Measurements from ENCODE around the gene ARSG. TPM values are rescaled to one million over a fixed set of nuclear protein-coding genes. Genes with fewer than 3 reads are reported as not detected.
"Not testable (repeated sequence)": the region's sequence is repeated elsewhere in the genome, so short reads cannot be mapped to it uniquely, and the experiment has no call there.

The ARSG gene
- total RNA-seq, 1 donor from 2014 or later: 4.9 TPM

DNA sequence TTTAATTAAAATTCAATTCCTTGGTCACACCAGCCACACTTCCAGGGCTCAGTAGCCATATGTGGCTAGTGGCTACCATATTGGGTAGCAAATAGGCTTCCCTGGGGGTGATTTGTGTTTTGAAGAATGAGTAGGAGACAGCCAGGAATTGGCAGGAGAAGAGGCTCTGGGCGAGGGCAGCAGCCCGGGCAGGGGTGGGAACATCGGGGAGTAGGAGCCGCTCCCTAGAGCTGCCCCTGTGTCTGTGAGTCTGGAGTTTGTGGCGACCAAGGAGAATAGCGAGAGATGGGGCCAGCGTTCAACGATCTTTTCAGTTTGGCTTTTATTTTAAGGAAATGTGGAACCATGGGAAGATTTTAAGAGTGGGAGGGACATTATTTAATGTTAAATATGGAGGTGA, 84.3 kb downstream of the ARSG start:
- no peak for DNase-seq (ENCODE audit: low read depth)

DNA sequence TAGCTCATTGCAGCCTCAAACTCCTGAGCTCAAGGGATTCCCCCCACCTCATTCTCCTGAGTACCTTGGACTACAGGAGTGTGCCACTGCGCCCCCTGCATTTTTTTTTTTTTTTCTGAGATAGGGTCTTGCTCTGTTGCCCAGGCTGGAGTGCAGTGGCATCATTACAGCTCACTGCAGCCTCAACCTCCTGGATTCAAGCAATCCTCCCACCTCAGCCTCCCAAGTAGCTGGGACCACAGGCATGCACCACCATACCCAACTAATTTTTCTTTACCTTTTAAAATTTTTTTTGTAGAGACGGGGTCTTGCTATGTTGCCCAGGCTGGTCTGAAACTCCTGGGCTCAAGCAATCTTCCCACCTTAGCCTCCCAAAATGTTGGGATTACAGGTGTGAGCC, 84.9 kb downstream of the ARSG start:
- DNase-seq (ENCODE audit: low read depth): not testable (repeated sequence)

- no peak for DNase-seq (ENCODE audit: low read depth)
These were observed 86.5 kb downstream of the ARSG start for GRCh38 chr17:68377771-68378267.

GRCh38 chr17:68378268-68379176, 87.2 kb downstream of the ARSG start:
- peak; percentile 71 for DNase-seq (ENCODE audit: low read depth)

DNA sequence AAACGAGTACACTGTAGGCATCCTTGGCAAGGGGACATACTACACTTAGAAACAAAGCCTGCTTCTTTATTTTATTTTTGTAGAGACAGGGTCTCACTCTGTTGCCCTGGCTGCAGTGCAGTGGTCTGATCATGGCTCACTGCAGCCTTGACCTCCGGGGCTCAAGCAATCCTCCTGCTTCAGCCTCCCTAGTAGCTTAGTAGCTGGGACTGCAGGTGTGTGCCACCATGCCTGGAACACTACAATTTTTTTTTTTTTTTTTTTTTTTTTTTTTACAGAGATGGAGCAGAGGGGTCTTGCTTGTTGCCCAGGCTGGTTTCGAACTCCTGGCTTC, 87.8 kb downstream of the ARSG start:
- DNase-seq (ENCODE audit: low read depth): no peak

DNA sequence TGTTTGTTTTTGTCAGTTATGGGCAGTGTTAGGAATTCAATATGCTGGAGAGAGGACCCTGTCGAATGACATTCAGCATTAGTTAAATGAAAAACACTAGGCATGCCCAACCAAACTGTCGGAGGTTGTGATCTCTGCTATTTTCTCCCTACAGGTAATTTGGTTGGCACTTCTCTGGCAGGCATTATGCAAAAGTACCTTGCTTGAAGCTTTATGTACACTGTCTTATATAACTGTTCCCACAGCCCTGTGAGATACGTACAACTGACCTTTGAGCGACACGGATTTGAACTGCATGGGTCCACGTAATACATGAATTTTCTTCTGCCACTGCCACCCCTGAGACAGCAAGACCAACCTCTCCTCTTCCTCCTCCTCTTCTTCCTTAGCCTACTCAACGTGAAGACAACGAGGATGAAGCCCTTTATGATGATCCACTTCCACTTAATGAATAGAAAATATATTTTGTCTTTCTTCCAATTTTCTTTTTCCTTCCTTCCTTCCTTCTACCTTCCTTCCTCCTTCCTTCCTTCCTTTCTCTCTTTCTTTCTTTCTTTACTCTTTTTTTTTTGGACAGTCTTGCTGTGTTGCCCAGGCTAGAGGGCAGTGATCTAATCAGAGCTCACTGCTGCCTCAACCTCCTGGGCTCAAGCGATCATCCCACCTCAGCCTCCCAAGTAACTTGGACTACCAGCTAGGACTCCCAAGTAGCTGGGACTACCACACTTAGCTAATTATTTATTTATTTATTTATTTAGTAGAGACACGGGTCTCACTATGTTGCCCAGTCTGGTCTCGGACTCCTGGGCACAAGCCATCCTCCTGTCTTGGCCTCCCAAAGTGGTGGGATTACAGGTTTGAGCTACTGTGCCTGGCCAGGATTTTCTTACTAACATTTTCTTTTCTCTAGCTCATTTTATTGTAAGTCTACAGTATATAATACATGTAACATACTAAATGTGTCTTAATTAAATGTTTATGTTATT, 88.7 kb downstream of the ARSG start:
- no peak for DNase-seq (ENCODE audit: low read depth)

DNA sequence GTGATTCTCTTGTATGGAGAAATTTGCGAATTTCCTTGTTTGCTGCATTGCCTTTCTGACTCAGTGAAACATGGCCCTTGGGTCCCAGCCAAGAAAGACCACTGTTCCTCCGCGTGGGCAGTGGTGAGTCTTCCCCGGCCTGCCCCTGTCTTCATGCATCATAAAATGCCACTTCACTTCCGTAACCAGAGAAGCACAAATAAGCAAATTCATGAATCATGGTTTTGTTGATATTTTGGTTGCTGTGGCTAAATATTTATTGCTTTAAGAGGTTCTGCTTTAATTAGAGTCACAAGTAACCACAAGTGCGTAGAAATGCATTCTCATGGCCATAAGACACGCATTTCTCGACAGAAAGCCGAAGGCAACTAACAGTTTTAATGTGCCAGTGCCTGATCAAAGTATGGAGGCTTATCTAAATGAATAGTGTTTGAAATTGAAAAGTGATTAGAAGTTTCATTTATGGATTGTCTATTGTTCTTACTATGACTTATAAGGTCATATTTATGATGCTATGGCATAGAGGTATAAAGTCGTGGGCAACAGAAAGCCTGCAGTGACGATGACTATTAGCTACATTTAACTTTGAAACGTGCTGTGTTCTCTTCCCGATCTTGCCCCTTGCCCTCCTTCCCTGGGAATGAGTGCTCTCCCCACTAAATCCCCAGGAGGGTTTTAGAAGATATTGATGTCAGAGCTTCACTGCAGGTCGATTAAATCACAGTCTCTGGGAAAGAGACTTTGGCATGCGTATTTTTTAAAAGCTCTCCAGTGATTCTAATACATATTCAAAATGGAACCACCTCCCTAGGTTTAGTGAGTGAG, 90.0 kb downstream of the ARSG start:
- peak; percentile 86 for DNase-seq (ENCODE audit: low read depth)

- no peak for DNase-seq (ENCODE audit: low read depth)
These were observed 91.3 kb downstream of the ARSG start for GRCh38 chr17:68382582-68383085.

DNA sequence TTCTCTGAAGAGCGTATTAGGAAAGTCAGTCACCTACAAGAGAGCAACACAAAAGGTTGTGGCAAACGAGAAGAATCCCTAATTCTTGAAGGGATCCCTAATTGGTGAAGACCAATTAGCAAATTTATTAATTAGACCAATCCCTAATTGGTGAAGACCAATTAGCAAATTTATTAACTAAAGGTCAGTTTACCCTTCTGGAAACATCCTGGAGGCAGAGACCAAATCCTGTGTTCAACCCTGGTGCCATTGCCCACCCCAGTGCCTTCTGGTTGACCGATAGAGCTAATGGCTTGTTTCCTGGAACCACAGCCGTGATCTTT, 91.8 kb downstream of the ARSG start:
- no peak for DNase-seq (ENCODE audit: low read depth)

- no peak for DNase-seq (ENCODE audit: low read depth)
These were observed 92.4 kb downstream of the ARSG start for GRCh38 chr17:68383443-68384321.

DNA sequence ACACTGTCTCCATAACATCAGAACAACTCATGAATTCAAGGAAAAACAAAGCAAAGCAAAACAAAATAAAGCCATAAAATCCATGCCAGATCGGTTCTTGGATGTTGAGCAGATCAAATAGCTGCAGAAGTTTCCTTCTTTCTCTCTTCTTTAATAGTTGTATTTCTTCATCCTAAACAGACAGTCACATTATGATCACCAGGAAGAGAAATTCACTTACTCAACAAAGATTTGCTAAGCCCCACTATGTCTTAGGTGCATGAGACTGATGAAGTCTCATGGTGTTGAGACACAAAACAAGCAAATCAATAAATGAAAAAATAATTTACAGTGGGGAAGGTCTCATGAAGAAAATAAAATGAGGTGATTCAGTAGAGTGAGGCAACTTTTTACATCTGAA, 93.2 kb downstream of the ARSG start:
- DNase-seq (ENCODE audit: low read depth): no peak

- no peak for DNase-seq (ENCODE audit: low read depth)
These were observed 93.6 kb downstream of the ARSG start for GRCh38 chr17:68384941-68385340.

DNA sequence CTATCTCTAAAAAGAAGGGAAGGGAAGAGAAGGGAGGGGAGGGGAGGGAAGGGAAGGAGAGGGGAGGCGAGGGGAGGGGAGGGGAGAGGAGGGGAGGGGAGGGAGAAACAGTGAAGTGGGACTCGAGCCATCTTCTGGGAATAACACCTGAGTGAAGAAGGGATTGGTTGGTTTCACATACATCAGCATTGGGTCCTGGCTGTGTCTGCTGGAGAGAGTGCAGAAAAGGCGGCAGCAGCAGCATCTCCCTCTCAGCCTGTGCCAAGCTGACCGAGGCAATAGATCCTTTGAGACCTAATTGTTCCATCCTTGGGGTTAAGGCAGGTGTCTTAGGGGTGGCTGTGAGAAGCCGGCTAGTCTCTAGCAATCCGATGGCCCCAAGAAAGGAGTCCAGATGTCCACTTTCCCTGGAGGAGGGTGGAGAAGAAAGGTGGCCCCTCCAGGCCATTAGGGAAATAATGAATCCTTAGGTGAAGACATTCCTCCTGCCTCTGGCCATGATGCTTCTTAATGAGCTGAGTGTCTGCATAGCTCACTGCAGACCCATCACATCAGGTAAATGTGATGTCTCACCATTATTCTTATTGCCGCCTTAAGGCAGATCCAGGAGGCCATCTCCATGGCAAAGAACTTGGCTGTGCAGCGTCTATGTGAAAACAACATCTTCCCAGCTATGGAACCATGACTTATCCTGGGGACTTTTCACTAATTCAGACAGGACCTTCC, 94.4 kb downstream of the ARSG start:
- DNase-seq (ENCODE audit: low read depth): no peak

- DNase-seq (ENCODE audit: low read depth): no peak
These were observed 96.3 kb downstream of the ARSG start for GRCh38 chr17:68387435-68388218.

DNA sequence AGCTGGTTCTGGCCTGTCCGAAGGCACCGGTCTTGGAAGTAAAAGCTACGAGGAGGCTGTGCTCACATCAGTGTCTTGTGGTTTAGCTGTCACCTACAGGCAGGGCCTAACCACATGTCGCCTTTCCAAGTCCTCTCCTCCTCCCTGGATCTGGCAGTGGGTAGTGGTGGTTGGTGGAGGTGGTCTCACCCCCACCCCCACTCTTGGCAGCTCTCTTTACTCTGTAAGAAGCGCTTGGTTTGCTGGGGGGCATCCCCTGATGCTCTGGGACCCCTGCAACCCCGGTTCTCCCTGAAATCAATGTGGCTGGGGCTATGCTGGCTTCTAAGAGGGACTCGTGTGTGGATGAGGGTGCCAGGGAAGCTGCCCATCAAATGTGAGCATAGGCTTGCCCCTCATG, 97.7 kb downstream of the ARSG start:
- no peak for DNase-seq (ENCODE audit: low read depth)

GRCh38 chr17:68390888-68391545, 99.7 kb downstream of the ARSG start:
- no peak for DNase-seq (ENCODE audit: low read depth)

DNA sequence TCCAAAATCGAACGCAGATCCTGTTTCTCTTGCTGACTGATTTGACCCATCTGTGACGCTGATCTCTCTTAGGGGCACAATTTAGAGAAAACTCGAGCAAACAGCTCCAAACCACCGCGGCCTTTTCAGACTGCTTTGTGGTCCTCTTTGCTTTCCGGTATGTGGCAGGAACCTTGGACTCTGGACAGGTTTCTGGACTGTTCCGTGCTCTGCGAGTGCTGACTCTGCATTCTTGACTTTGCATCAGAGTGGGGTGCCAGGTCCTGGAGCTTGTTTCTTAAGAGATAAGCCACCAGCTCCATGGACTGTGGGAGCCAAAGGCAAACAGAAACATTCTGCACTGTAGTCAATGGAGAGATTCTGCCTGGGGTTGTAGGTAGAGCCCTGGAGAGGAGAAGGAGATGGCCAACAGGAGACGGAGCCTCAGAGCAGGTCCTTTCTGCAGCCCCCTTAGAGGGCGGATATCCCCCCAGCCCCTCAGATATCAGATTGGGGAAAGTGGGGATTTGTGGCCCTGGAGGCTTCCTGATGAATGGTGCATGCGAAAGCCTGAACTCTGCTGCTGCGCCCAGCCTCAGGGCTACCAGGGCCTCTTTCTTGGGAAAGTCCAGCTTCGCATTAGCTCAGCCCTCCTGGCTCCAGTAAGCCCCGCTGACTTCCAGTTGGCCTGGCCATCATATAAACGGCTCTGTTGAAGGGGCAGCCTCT, 100.4 kb downstream of the ARSG start:
- no peak for DNase-seq (ENCODE audit: low read depth)
